DMS114 treated with DMSO at 0.1 percent for 48 hours (cell line): ENCODE results near the gene ARHGEF7.

Experiments
- DNase-seq: peaks from one replicate; lab custom pipeline; 2025; ENCODE audit not compliant: unreplicated experiment; lab: John Stamatoyannopoulos, UW

Gene ARHGEF7

GRCh38 chr13:111099290-111099689, 15.8 kb upstream of the ARHGEF7 start:
- DNase-seq = no peak

DNA sequence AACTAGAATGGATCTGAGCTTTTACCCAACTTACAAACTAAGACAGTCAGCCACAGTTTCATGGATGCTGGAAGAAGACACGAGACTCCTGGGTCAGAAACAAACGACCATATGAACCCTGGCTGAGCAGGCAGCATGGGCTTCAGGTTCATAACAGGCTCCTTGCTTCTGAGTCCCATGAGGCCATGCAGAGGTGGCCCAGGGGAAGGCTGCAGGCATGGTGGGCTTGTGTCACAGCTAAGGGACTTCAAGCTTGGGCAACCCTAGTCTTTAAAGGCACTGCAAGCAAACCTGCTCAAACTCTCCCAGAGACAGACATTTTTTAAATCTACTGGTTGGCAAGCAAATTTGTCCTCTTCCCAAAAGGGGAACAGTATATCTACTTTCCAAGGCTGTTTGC, 5.1 kb upstream of the ARHGEF7 start:
- DNase-seq = no peak

- no peak for DNase-seq
Observed at GRCh38 chr13:111111376-111111937, 3.7 kb upstream of the ARHGEF7 start.

- no peak for DNase-seq
Observed at GRCh38 chr13:111112196-111112595, 2.9 kb upstream of the ARHGEF7 start.

DNA sequence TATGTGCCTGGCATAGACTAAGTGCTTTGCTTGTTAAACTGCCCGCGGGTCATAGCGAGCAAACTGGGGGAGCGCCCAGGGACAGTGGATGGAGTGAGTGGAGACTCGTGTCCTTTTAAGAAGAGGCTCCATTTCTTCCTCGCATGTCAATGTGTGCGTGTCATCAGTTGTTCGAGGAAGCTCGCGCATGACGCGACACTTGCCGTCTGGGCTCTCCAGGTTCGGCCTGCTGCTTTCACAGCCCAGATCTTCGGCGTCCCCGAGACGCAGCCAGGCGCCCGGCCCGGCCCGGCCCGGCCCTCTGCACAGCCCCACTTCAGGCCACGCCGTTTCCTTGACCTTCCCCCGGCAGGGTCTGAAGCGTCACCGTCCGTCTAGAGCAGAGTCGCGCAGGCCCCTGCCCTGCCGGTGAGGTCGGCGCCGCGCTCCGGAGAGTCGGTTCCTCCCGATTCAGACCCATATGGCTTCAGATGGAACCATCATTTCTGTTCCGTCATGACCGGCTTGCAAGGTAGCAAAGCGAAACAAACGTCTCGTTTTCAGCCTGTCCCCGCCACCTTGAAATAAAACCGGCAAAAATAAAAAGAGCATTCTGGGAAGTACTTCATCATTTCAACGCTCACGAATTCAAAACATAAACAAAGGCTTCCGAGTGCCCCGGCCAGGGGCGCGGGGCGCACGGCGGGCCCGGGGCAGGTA, 599 bp upstream of the ARHGEF7 start:
- no peak for DNase-seq

DNA sequence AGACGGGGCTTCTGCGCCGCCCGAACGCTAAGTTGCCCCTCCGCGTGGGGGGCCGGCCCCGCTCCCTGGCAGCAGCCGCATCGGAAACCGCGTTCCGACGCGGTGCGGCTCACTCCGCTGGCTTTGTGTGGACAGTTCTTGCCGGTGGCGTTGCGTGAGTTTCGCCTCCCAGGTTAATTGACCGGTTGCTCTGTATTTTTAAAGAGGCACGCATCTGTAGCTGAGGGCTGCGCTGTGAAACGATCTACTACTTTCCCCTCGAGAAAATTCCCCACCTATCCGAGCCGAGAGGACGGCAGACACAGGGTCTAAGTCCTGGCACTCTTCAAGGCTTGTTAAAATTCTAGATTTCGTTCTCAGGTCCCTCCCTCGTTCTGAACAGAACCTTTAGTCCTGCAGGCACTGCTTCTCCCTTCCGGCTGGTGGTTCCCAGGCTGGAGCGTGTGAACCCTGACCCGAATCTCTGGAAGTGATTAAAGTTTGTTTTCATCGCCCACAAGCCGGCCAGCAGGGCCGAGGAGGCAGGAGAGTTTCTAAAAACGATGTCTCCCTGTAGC, 933 bp downstream of the ARHGEF7 start:
- no peak for DNase-seq

- DNase-seq = no peak
Observed at GRCh38 chr13:111116856-111117255, 1.7 kb downstream of the ARHGEF7 start.

DNA sequence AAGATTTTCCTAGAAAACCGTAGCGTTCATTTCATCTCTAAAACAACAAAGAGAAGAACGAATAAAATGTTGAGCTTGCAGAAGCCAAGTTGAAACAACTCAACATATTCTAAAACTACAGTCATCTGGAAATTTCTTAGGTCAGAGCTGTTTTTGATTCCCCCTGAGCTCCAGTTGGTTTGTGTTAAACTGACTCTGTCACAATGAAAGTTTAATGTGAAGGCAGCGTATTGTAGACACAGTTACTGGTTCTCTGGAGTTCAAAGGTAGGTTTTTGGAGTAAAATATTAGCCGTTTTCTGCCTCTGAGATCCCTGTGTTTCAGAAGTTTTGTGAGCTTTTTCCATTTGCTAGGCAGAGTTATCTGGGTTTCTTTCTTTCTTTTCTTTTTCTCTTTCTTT, 2.2 kb downstream of the ARHGEF7 start:
- DNase-seq = no peak

DNA sequence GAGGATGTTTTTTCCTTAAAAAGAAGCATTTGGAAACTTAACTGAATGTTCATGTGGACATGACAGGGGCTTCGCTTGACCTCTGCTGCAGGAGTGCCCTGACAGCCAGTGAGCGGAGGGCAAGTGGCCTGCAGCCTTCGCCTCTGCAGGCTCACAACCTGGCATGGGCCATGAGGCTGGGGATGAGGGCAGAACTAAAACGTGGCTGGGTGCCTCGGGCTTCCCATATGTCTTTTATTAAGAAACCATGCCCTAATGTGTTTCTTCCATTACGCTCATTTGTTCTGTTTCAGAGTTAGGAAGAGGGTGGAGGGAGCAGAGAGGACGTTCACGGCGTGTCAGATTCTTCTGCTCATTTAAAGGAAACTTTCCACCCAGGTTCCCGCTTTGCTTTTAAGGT, 2.9 kb downstream of the ARHGEF7 start:
- no peak for DNase-seq

DNA sequence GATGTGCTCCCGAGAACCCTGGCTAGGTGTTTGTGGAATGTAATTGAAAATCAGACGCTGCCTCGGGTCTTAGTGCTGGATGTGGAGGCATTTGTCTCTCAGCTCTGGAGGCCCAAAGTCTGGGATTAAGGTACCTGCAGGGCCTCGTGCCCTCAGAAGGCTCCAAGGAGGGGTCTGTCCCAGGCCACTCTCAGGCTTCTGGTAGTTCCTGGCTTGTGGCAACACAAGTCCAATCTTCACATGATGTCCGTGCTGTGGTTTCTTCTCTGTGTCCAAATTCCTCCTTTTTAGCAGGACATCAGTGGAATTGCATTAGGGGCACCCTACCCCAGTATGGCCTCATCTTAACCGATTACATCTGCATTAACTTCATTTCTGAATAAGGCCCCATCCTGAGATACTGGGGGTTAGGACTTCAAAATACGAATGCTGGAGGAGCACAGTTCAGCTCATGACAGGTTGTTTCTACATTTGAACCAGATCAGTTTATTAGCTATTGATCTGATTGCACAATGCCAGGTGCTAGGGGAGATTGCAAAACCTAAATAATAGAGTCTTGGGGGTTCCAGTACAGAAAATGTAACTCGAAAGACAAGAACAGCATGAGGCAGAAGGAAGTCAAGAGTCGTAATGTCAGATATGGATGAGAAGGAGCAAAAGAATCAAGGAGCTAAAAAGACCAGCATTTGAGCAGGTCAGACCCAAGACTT, 3.9 kb downstream of the ARHGEF7 start:
- DNase-seq = no peak

- DNase-seq = no peak
Observed at GRCh38 chr13:111119966-111120365, 4.9 kb downstream of the ARHGEF7 start.

DNA sequence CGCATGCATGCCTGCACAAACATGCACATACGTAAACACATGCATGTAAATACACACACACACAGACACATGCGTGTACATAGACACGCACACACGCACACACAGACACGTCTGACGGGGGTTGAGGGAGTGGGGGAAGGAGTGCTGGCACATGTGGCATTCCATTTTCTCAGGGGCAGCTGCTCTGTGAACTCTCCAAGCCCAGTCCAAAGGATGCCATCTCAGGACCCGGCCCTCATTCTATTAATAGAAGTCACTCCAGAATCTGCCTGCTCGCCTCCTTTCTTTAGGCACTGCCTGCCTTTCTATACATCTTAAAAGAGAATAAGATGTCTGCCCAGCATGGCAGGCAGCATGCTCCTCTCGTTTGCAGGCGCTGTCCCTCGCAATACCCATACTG, 5.3 kb downstream of the ARHGEF7 start:
- DNase-seq = no peak

GRCh38 chr13:111120913-111121312, 5.8 kb downstream of the ARHGEF7 start:
- no peak for DNase-seq

DNA sequence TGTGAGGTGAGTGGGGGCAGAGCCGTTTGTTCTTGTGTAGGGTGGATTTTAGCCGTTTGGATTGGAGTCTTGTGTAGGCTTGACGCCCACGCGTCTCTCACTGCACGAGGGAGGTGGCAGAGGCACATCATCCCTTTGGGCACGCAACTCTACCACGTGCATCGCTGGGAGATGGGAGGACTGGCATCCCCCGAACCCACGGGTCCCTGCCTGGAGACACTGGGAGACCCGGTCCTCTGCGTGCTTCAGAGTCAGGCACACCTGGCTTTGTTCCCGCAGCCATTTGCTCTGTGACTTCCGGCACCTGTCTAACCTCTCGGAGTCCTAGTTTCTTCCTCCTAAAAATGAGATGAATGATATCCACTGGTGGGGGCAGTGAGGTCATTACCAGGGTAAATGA, 6.4 kb downstream of the ARHGEF7 start:
- no peak for DNase-seq

DNA sequence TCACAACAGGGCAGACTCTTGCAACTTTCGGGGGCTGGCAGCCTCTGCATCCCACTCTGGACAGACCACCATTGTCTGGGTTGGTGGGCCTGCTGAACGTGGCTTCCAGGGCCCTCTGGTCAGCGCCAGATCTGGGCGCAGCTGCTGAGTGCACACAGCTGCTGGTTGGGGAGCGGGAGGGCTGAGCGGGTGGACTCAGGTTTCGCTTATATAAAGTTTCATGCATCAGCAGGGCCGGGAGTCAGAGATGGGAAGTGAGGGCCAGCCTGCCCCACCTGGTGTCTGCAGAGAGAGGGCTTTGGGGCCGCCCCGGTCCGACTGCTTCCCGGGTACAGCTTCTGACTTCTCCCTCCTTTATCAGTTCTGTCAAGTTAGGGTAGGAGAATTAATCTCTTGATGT, 6.9 kb downstream of the ARHGEF7 start:
- no peak for DNase-seq

GRCh38 chr13:111122631-111123030, 7.5 kb downstream of the ARHGEF7 start:
- DNase-seq = no peak

- no peak for DNase-seq
Observed at GRCh38 chr13:111123221-111123620, 8.1 kb downstream of the ARHGEF7 start.

DNA sequence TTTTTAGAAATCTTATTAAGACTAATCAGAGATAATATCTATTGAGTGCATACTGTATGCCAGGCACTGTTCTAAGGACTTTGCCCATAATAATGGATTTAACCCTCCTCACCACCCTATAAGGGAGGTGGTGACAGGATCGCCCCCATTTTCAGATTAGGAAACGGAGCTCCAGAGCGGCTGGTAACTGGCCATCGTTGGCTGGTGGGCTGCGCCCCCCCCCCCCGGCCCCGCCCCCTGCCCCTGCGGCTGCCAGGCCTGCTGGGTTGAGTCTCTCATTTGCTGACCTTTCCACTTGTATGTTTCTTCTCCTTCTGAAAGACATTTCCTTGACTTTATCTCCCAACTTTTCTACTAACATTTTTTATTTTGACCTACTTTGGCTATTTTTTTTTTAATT, 8.5 kb downstream of the ARHGEF7 start:
- DNase-seq = no peak

DNA sequence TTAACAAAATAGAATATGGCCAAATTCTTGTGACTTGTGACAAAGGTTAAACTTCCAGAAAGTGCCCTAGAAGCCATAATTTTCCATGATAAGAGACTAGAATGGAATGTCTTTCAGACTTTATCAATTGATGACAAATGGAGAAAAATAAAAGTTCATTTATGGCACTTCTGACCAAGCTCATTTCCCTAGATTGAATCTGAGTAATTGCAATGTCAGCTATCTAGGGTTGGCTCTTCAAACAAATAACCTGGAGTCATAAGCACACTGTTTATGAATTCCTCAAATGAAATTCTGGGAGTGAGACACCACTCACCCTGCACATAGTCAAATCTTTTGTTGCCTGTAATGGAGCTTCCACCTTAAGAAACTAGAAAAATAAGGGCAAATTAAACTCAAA, 11.4 kb downstream of the ARHGEF7 start:
- DNase-seq = no peak

DNA sequence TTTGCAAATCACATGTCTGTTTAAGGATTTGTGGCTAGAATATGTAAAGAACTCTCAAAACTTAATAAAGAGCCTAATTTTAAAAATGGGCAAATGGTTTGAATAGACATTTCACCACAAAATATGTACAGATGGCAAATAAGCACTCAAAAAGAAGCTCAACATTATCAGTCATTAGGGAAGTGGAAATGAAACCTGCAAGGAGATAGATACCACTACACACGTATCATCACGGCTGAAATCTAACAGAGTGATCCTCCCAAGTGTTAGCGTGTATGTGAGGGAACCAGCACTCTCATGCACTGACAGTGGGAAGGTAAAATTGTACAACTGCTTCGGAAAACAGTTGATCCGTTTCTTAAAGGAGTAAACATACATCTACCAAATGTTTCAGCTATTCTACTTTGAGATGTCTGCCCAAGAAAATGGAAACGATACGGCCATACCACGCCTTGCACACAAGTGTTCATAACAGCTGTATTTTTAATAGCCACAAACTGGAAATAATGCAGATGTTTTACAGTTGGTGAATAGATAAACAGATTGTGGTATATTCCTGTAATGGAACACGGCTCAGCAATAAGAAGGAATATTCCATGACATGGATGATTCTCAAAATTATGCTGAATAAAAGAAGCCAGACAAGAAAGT, 14.5 kb downstream of the ARHGEF7 start:
- DNase-seq = no peak

DNA sequence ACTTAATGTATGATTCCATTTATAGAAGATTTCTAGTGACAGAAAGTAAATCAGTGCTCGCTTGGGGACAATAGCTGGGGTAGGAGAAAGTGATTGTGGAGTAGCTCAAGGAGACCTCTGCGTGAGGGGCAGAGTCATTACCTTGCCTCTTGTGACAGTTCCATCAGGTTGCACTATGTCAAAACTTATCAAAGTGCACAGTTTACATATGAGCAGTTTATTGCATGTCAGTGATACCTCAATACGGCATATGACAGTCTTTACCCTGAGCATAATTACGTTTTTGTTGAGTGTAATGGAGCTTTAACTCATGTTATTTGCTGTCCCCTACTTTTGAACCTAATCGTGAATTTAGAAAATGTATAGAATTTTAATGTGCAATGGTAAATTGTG, 15.0 kb downstream of the ARHGEF7 start:
- DNase-seq = no peak

- DNase-seq = no peak
Observed at GRCh38 chr13:111131048-111131447, 15.9 kb downstream of the ARHGEF7 start.
